GM18867 (cell line): ENCODE data around the gene PER2.
"Not testable (repeated sequence)": the region's sequence is repeated elsewhere in the genome, so short reads cannot be mapped to it uniquely, and the experiment has no call there.

Experiments
- ATAC-seq: cut with Tn5 transposase; IDR thresholded peaks from one replicate; pipeline ENCODE4 v1.9.1; 2021; ENCODE audit warnings: mild to moderate bottlenecking, moderate library complexity; ENCODE audit not compliant: unreplicated experiment

PER2 gene

GRCh38 chr2:238313991-238314350, 25.6 kb upstream of the PER2 start:
- no peak for ATAC-seq

- no peak for ATAC-seq
These were observed 25.0 kb upstream of the PER2 start for GRCh38 chr2:238313289-238313990.

DNA sequence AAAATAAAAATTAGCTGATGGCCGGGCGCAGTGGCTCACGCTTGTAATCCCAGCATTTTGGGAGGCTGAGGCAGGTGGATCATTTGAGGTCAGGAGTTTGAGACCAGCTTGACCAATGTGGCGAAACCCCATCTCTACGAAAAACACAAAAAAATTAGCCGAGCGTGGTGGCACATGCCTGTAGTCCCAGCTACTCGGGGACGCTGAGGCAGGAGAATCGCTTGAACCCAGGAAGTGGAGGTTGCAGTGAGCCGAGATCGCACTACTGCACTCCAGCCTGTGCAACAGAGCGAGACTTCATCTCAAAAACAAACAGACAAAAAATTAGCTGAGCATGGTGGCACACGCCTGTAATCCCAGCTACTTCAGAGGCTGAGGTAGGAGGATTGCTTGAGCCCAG, 22.3 kb upstream of the PER2 start:
- ATAC-seq: not testable (repeated sequence)

- ATAC-seq: no peak
These were observed 19.8 kb upstream of the PER2 start for GRCh38 chr2:238308177-238308576.

GRCh38 chr2:238306672-238306998, 18.2 kb upstream of the PER2 start:
- peak; percentile 27 for ATAC-seq

- ATAC-seq: peak; percentile 45
These were observed 17.7 kb upstream of the PER2 start for GRCh38 chr2:238305965-238306671.

DNA sequence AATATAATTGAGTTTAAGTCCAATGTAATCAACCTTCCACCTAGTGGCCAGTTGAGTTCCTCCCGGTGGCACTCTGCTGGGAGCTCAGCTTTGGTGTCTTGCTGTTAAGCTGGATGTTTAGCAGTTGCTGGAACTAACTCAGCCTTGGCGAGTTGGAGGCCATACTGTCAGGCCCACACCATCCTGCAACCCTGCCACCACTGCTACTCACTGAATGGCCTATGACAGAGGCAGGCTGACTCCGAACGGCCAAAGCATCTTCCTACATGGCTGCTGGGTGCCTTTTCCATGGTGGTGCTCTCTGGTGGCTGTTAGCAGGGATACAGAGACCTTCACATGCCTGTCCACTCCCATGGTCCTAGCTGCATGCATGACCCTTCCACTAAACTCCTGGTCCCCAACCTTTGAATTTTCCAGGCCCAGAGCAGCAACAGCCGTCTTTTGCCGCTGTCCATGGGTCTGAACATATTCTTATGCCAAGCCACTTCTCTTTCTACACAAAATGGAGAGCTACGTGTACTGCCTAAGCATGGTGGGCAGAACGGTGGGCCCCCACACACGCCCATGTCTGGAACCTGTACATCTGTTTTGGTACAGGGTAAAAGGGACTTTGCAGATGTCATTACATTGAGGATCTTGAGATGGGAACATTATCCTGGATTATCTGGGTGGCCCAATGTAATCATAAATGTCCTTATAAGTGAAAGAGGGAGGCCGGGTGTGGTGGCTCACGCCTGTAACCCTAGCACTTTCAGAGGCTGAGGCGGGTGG, 16.9 kb upstream of the PER2 start:
- ATAC-seq: no peak

- no peak for ATAC-seq
These were observed 15.7 kb upstream of the PER2 start for GRCh38 chr2:238304116-238304515.

- no peak for ATAC-seq
These were observed 14.3 kb upstream of the PER2 start for GRCh38 chr2:238302751-238303150.

DNA sequence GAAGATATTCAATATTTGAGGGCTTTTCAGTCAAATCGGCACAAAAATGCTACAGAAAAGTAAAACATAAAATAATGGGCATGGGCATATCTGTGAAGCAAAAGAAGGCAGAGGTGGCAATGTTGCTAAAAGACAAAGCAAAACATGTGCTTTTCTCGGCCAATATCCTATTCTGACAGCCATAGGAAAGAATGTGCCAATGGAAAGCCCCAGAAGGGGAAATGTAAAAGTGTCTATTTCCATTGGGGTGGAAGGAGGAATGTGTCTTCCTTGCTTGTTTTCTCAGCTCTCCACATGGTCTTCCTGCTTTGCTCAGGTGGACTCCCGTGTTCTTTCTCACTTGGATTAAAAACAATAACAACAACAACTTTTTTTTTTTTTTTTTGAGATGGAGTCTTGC, 13.7 kb upstream of the PER2 start:
- no peak for ATAC-seq

GRCh38 chr2:238299803-238300202, 11.4 kb upstream of the PER2 start:
- no peak for ATAC-seq

GRCh38 chr2:238296638-238297457, 8.4 kb upstream of the PER2 start:
- ATAC-seq: no peak

- no peak for ATAC-seq
These were observed 7.0 kb upstream of the PER2 start for GRCh38 chr2:238295144-238296112.

- no peak for ATAC-seq
These were observed 6.2 kb upstream of the PER2 start for GRCh38 chr2:238294393-238295143.

DNA sequence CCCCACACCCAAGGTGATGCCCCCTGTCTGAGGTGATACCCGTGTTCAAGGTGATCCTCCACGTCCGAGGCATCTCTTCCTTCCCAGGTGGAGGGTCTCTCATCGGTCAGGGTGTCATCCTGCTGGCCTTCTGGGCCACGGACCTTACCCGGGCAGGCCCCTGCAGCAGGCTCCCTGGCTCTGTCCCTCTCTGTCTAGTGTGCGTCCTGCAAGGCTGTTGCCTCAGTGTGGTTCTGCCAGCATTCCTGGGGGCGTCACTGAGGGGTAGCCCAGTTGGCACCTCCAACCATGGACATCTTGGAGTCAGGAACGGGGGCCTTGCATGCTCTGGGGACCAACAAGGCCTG, 5.6 kb upstream of the PER2 start:
- no peak for ATAC-seq

- no peak for ATAC-seq
These were observed 3.3 kb upstream of the PER2 start for GRCh38 chr2:238291550-238292281.

- ATAC-seq: no peak
These were observed 2.5 kb upstream of the PER2 start for GRCh38 chr2:238290715-238291549.

DNA sequence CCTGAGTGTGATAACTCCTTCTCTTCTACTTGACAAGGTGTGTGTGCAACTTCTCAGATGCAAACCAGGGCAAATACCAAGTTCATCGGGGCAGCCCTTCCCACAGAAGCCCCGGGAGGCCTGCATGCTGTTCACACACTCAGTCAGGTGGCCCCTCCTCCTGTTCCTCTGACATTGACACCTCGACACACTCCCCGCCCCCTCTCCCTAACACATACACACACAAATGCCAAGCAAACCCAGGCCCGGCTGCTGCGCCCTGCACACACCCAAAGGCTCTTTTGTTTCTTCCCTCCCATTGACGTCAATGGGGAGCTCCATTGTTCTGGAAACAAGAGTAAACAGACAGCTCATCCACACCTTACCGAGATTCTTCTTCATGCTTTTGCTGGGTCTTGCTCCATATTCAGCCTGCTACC, 1.7 kb upstream of the PER2 start:
- ATAC-seq: no peak
